Stimulated activated CD4-positive, alpha-beta T cell treated with anti-CD3 and anti-CD28 coated beads, Interleukin-1b, Interleukin-23, amount 100 ng/mL, for 24 hours (primary cell): ENCODE results near the gene ZNF22.

Experiments used
- DNase-seq, 4 experiments: peaks; one replicate each; pipeline ENCODE4 v3.0.0-alpha.2; 2020; ENCODE audit warnings: low read depth in 4 of 4, low spot score in 1 of 4

Gene ZNF22

DNA sequence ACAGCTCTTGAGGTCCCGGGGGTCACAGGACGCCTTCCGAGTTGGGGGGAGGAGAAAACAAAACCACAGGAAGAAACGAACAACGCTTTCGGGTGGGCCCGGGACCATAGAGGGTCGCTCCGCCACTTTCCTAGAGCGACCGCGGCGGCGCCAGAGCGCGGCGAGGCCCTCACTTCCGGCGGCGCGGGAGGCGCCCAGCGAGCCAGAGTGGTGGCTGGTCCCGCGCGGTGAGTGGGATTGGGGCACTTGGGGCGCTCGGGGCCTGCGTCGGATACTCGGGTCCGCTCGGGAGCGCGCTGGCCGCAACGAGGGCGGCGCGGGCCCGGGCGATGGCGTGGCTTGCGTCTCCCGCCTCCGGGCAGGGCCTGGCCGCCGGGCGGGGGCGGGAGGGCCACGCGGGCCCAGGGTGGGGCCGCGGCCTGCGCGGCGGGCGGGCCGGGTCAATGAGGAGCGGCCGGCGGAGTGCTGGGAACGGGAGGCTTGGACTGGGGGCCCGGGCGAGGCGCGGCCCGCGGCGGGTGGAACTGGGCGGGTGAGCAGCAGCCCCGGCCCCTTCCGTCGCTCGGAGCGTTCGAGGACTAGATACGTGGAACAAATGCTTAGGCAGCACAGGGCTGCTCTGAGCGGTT lies at the start of gene ZNF22:
Gene ZNF22, plus strand, starts transcription at position 172 of the 629 bp plus-strand sequence. CDS start 2,446 bp downstream, outside the sequence.
- DNase-seq: peak; percentile 11 to 44 (median 33)

GRCh38 chr10:44951576-44952226 lies 49.0 kb upstream of the ZNF22 start:
- no peak for DNase-seq

- DNase-seq: no peak
Observed at GRCh38 chr10:44952779-44953231, 47.9 kb upstream of the ZNF22 start.

DNA sequence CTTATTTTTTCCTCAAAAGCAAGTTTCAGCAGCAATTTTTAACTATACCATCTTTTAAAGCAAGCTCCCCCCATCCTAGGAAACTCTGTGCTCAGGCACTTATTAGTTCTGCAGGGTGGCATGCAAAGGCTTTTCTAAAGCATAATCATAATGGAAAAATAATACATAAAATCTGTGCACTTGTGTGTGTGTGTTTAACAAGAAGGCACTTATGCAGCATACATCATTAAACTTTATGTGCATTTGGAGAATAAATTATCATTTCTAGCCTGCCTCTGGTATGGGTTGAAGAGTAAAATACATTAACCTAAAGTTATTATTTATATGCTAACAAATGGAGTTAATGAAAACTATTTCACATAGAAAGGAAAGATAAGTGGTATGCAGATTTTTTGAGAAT lies 46.7 kb upstream of the ZNF22 start:
- no peak for DNase-seq

GRCh38 chr10:44954962-44955361 lies 45.8 kb upstream of the ZNF22 start:
- DNase-seq: no peak

GRCh38 chr10:44955413-44956070 lies 45.2 kb upstream of the ZNF22 start:
- no peak for DNase-seq

GRCh38 chr10:44956226-44956625 lies 44.5 kb upstream of the ZNF22 start:
- DNase-seq: no peak

DNA sequence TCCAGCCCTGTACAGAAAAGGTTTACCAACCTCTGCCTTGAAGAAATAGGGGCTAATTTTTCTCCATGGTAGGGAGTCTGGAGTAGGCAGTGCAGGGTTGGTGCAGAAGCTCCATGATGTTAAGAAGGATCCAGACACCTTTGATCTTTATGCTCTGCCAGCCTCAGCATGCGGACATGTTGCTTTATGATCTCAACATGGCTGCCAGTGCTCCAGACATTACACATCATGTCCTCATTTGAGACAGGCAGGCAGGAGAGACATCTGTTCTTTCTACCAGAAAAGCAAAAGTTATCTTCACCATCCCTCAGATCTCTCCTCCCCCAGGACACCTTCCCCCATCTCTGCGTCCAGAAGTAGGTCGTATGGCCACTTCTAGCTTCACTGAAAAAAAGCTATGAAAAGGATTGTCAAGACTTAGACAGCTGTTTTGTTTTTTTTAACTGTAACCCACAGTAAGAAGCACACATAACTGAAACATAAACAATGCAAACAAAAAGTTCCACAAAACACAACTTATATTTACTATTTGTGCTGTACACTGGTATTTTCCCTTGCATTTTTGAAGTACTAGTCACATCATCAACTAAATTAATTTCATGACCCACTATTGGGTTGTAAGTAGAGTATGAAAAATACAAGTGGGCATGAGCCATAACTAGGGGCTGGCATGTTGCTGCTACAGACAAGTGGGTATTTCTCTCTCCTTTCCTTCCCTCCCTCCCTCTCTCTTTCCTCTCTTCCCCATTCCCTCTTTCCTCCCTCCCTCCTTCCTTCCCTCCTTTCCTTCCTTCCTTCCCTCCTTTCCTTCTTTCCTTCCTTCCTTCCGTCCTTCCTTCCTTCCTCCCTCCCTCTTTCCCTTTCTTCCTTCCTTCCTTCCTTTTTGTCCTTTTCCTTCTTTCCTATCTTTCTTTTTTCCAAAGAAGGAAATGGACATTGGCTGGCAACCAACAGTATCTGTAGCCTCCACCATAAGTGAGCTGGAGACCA lies 43.7 kb upstream of the ZNF22 start:
- DNase-seq: no peak

DNA sequence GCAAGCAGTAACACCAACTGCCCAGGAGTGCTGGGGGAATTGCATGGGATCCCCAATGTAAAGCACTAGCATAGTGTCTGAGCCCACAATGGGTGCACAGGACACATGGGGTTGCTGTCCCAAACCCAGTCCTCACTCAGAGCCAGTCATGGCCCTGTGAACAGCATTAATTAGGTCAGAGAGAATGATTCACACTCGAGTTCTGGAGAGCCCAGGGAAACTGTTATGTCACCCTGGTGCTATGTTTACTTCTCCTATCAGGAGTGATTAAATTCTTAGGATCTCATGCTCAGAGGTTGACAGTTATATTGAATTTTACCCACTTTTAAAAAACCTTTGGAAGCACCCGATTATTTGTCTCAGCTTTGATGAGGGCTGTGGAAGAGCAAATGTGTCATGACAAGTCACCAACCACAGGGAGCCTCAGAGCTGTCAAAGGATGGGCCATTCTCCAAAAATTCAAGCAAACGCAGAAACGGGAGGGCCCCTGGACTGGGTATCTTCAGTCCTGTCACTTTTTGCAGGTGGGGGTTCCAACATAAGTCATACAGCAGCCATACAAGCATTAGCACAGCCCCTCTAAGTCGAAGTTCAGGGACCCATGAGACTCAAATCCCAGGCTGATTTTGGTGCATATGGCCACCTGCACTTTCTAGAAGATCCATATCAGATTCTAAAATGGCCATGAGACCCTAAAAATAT lies 42.4 kb upstream of the ZNF22 start:
- no peak for DNase-seq

- DNase-seq: no peak
Observed at GRCh38 chr10:44958898-44959246, 41.9 kb upstream of the ZNF22 start.

- peak; percentile 81 to 89 (median 86) for DNase-seq
Observed at GRCh38 chr10:44959247-44960087, 41.3 kb upstream of the ZNF22 start, which contains the start of gene RASSF4. Gene RASSF4, plus strand, starts transcription at chr10:44959802. Its CDS starts 10,401 bp downstream, at chr10:44970203.

GRCh38 chr10:44960088-44960460 lies 40.6 kb upstream of the ZNF22 start:
- no peak for DNase-seq

- no peak for DNase-seq
Observed at GRCh38 chr10:44960482-44961229, 40.1 kb upstream of the ZNF22 start.

GRCh38 chr10:44961230-44961571 lies 39.5 kb upstream of the ZNF22 start:
- DNase-seq: no peak

GRCh38 chr10:44961931-44962750 lies 38.6 kb upstream of the ZNF22 start:
- no peak for DNase-seq

GRCh38 chr10:44962870-44963738 lies 37.6 kb upstream of the ZNF22 start:
- DNase-seq: no peak
